ENCODE results near the gene IRF9. TPM values are rescaled to one million over a fixed set of nuclear protein-coding genes. Genes with fewer than 3 reads are reported as not detected.
A peak's percentile ranks its signal among the peaks of the same experiment; 100 is the strongest.

IRF9 gene
- total and polyA plus RNA-seq, 5 donors, result 44.5 to 103 (median 54.1) TPM

GRCh38 chr14:24213866-24214662 lies 53.0 kb downstream of the IRF9 start:
- Histone ChIP-seq H3K4me1 (ENCODE audit: control insufficient read depth, insufficient read depth, low read length) (peaks cover 2% of the 10 kb centered on the region), H3K27me3 (ENCODE audit: control insufficient read depth, insufficient read depth) (no peaks in the 10 kb centered on the region), H3K4me3 (ENCODE audit: low read length) (peak overlapping the region; percentile 23), H3K27ac (ENCODE audit: low read length) (peak overlapping the region; percentile 92), H3K9me3 (ENCODE audit: control insufficient read depth, low read length) (no peaks in the 10 kb centered on the region)
- ATAC-seq, result no peak
- WGBS, result 85% methylated on average over 7 of the region's 7 CpGs
- no peak for DNase-seq
- intact Hi-C loops (cut with DNase I), result no loop called here

DNA sequence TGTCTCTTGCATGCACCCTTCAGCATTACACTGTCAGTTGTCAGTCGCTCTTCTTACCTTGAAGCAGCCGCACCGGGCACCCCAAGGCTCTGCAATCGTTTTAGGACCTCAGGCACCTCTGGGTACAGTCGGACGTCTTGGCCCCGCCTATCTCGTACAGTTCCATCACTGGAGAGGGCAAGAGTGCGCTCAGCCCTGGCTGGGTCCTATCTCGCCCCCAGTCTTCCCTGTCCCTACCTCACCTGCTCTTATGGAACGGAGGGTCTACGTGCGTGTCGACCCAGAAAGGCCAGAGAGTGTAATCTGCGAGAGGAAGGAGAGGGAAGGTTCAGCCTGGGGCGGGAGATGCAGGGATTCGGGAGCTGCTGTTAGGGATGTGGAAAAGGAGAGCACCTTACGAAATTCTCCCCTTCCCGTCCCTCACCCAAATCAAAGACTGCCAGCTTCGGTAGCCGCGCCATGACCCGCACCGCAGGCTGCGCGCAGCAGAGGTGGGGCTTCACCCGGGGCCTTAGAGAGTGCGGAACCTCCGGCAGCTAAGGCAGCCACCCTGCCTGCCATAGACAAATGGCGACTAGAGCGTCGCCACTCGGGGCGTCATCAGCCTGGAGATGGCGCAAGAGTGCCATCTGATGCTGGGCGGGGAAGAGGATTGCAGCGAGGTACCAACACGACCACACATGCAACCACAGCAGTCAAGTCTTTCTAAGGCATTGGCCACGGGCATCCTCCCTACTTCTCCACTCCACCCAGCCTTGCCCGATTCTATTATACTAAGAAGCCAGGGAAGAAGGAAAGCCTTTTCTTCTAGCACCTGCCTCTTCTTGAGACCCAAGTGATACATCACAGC lies 54.7 kb downstream of the IRF9 start, which contains the start of gene MDP1:
MDP1 (minus strand) TSS at position 572 of the 850 bp plus-strand sequence; CDS start at position 461, 111 bp downstream.
- no peaks in the 10 kb centered on the region for H3K27me3 ChIP-seq (ENCODE audit: control insufficient read depth, insufficient read depth)
- intact Hi-C loops (cut with DNase I), result no loop called here
- H3K27ac ChIP-seq (ENCODE audit: low read length), result peak within 1 kb of the TSS; percentile 95
- peak; percentile 87 to 95 (median 94) for DNase-seq
- peak within 1 kb of the TSS; percentile 86 for H3K4me3 ChIP-seq (ENCODE audit: low read length)
- peaks cover 2% of the 10 kb centered on the region for H3K4me1 ChIP-seq (ENCODE audit: control insufficient read depth, insufficient read depth, low read length)
- no peaks in the 10 kb centered on the region for H3K9me3 ChIP-seq (ENCODE audit: control insufficient read depth, low read length)
- under 1% methylated on average over 40 of the region's 40 CpGs for WGBS
- peak; percentile 80 to 84 for ATAC-seq

Small RNA genes lying within 50 kb of the gene (microRNA-seq; reads per million reads assigned to microRNA genes)
- gene MIR7703, result 0 reads per million in 2 donors

Other genes starting within 250 kb of the IRF9 start
Only the 30 nearest of the 32 such genes appear.
- 10 to 100 TPM; 15.5 to 23.6 (median 20.5) TPM for gene DHRS4L2, start 172.3 kb upstream of the IRF9 start, total RNA-seq
- 44.2 TPM for gene DHRS4L2, start 172.3 kb upstream of the IRF9 start, polyA plus RNA-seq
- under 1 TPM; 0.17 to 0.45 (median 0.17) TPM for gene CARMIL3, start 109.3 kb upstream of the IRF9 start, total RNA-seq
- gene CARMIL3, start 109.3 kb upstream of the IRF9 start, polyA plus RNA-seq, result 0.18 TPM
- gene CPNE6, start 89.7 kb upstream of the IRF9 start, total RNA-seq, result under 1 TPM in 1 of 4 donors, not detected in 3; 0.14 TPM
- 0.16 TPM for gene CPNE6, start 89.7 kb upstream of the IRF9 start, polyA plus RNA-seq
- gene PCK2, start 67.0 kb upstream of the IRF9 start, total RNA-seq, result 10 to 100 TPM in 1 of 4 donors, 1 to 10 TPM in 3; 4.0 to 11.0 (median 5.3) TPM
- gene PCK2, start 67.0 kb upstream of the IRF9 start, polyA plus RNA-seq, result 3.5 TPM
- gene DCAF11, start 46.5 kb upstream of the IRF9 start, total RNA-seq, result 10 to 100 TPM; 50.6 to 70.7 (median 62.6) TPM
- 33.1 TPM for gene DCAF11, start 46.5 kb upstream of the IRF9 start, polyA plus RNA-seq
- gene NRL, start 46.3 kb upstream of the IRF9 start, total RNA-seq, result 1 to 10 TPM in 3 of 4 donors, under 1 TPM in 1; 0.79 to 2.9 (median 2.4) TPM
- gene NRL, start 46.3 kb upstream of the IRF9 start, polyA plus RNA-seq, result 2.6 TPM
- 100 to 1,000 TPM in 3 of 4 donors, 10 to 100 TPM in 1; 87.4 to 178 (median 134) TPM for gene FITM1, start 30.6 kb upstream of the IRF9 start, total RNA-seq
- 224 TPM for gene FITM1, start 30.6 kb upstream of the IRF9 start, polyA plus RNA-seq
- gene PSME1, start 25.1 kb upstream of the IRF9 start, total RNA-seq, result 100 to 1,000 TPM in 3 of 4 donors, 10 to 100 TPM in 1; 99.8 to 112 (median 103) TPM
- gene PSME1, start 25.1 kb upstream of the IRF9 start, polyA plus RNA-seq, result 141 TPM
- gene EMC9, start 19.7 kb upstream of the IRF9 start, total RNA-seq, result 10 to 100 TPM; 17.2 to 18.9 (median 18.1) TPM
- 21.2 TPM for gene EMC9, start 19.7 kb upstream of the IRF9 start, polyA plus RNA-seq
- gene PSME2, start 14.7 kb upstream of the IRF9 start, total RNA-seq, result 10 to 100 TPM; 62.7 to 90.6 (median 67.6) TPM
- 102 TPM for gene PSME2, start 14.7 kb upstream of the IRF9 start, polyA plus RNA-seq
- 10 to 100 TPM; 29.2 to 48.4 (median 42.6) TPM for gene RNF31, start 13.8 kb upstream of the IRF9 start, total RNA-seq
- 27.6 TPM for gene RNF31, start 13.8 kb upstream of the IRF9 start, polyA plus RNA-seq
- gene REC8, start 10.8 kb downstream of the IRF9 start, total RNA-seq, result 1 to 10 TPM; 1.9 to 5.8 (median 3.2) TPM
- gene REC8, start 10.8 kb downstream of the IRF9 start, polyA plus RNA-seq, result 4.1 TPM
- 10 to 100 TPM; 10.2 to 22.5 (median 12.1) TPM for gene IPO4, start 27.6 kb downstream of the IRF9 start, total RNA-seq
- 4.1 TPM for gene IPO4, start 27.6 kb downstream of the IRF9 start, polyA plus RNA-seq
- 10 to 100 TPM; 26.4 to 37.6 (median 30.4) TPM for gene TM9SF1, start 34.2 kb downstream of the IRF9 start, total RNA-seq
- 14.8 TPM for gene TM9SF1, start 34.2 kb downstream of the IRF9 start, polyA plus RNA-seq
- gene TSSK4, start 44.4 kb downstream of the IRF9 start, total RNA-seq, result under 1 TPM in 2 of 4 donors, not detected in 2; 0.18 to 0.37 TPM
- not detected for gene TSSK4, start 44.4 kb downstream of the IRF9 start, polyA plus RNA-seq
- 10 to 100 TPM; 35.2 to 49.3 (median 39.5) TPM for gene CHMP4A, start 52.2 kb downstream of the IRF9 start, total RNA-seq
- gene CHMP4A, start 52.2 kb downstream of the IRF9 start, polyA plus RNA-seq, result 56.3 TPM
- 10 to 100 TPM; 15.7 to 21.8 (median 18.8) TPM for gene MDP1, start 54.8 kb downstream of the IRF9 start, total RNA-seq
- gene MDP1, start 54.8 kb downstream of the IRF9 start, polyA plus RNA-seq, result 26.8 TPM
- gene NEDD8, start 71.1 kb downstream of the IRF9 start, total RNA-seq, result 100 to 1,000 TPM; 167 to 190 (median 183) TPM
- gene NEDD8, start 71.1 kb downstream of the IRF9 start, polyA plus RNA-seq, result 302 TPM
- gene GMPR2, start 71.7 kb downstream of the IRF9 start, total RNA-seq, result 10 to 100 TPM; 32.4 to 45.4 (median 34.6) TPM
- 30.3 TPM for gene GMPR2, start 71.7 kb downstream of the IRF9 start, polyA plus RNA-seq
- 10 to 100 TPM; 38.9 to 45.9 (median 45.3) TPM for gene TINF2, start 81.4 kb downstream of the IRF9 start, total RNA-seq
- 23.0 TPM for gene TINF2, start 81.4 kb downstream of the IRF9 start, polyA plus RNA-seq
- gene TGM1, start 101.9 kb downstream of the IRF9 start, total RNA-seq, result 1 to 10 TPM in 1 of 4 donors, under 1 TPM in 3; 0.36 to 2.0 (median 0.58) TPM
- 0.16 TPM for gene TGM1, start 101.9 kb downstream of the IRF9 start, polyA plus RNA-seq
- gene RABGGTA, start 110.3 kb downstream of the IRF9 start, total RNA-seq, result 10 to 100 TPM; 18.1 to 21.4 (median 20.8) TPM
- 20.7 TPM for gene RABGGTA, start 110.3 kb downstream of the IRF9 start, polyA plus RNA-seq
- gene DHRS1, start 138.5 kb downstream of the IRF9 start, total RNA-seq, result 10 to 100 TPM in 2 of 4 donors, 1 to 10 TPM in 2; 5.9 to 12.0 (median 10.4) TPM
- gene DHRS1, start 138.5 kb downstream of the IRF9 start, polyA plus RNA-seq, result 7.2 TPM
- 10 to 100 TPM; 19.2 to 20.3 (median 19.6) TPM for gene NOP9, start 138.6 kb downstream of the IRF9 start, total RNA-seq
- 9.6 TPM for gene NOP9, start 138.6 kb downstream of the IRF9 start, polyA plus RNA-seq
- 1 to 10 TPM; 5.8 to 8.5 (median 6.9) TPM for gene CIDEB, start 146.7 kb downstream of the IRF9 start, total RNA-seq
- gene CIDEB, start 146.7 kb downstream of the IRF9 start, polyA plus RNA-seq, result 3.6 TPM
- 1 to 10 TPM; 1.2 to 2.1 (median 1.4) TPM for gene LTB4R2, start 148.9 kb downstream of the IRF9 start, total RNA-seq
- 0.66 TPM for gene LTB4R2, start 148.9 kb downstream of the IRF9 start, polyA plus RNA-seq
- gene LTB4R, start 150.2 kb downstream of the IRF9 start, total RNA-seq, result 1 to 10 TPM; 2.2 to 3.1 (median 2.4) TPM
- gene LTB4R, start 150.2 kb downstream of the IRF9 start, polyA plus RNA-seq, result 1.6 TPM
- 10 to 100 TPM; 24.1 to 45.3 (median 32.8) TPM for gene ADCY4, start 173.8 kb downstream of the IRF9 start, total RNA-seq
- gene ADCY4, start 173.8 kb downstream of the IRF9 start, polyA plus RNA-seq, result 33.4 TPM
- 1 to 10 TPM; 2.9 to 7.0 (median 6.4) TPM for gene RIPK3, start 178.7 kb downstream of the IRF9 start, total RNA-seq
- 3.8 TPM for gene RIPK3, start 178.7 kb downstream of the IRF9 start, polyA plus RNA-seq
- gene NFATC4, start 206.9 kb downstream of the IRF9 start, total RNA-seq, result 10 to 100 TPM; 15.7 to 40.0 (median 31.0) TPM
- 25.8 TPM for gene NFATC4, start 206.9 kb downstream of the IRF9 start, polyA plus RNA-seq

Measured in right cardiac atrium (tissue), 5 donors.